Spleen (tissue), 11 donors: ENCODE results near the gene ZBTB34. TPM values are rescaled to one million over a fixed set of nuclear protein-coding genes. Genes with fewer than 3 reads are reported as not detected.
A peak's percentile ranks its signal among the peaks of the same experiment; 100 is the strongest.

Experiments used
- DNase-seq: peaks from one replicate; pipeline ENCODE4 v3.0.0-alpha.2; 2020
- H3K27ac ChIP-seq, 8 donors: fragments of 200-600 bp; sonication (generic) in 7 of 8; 1 replicate in 4 of 8; 2 replicates in 4 of 8; pipeline versions ENCODE4 v1.5.0 to v1.8.0; 2016 to 2021; ENCODE audit warnings: inconsistent platforms in 4 of 8, mild to moderate bottlenecking in 4 of 8, moderate library complexity in 1 of 8
- H3K27me3 ChIP-seq, 7 donors: fragments of 200-600 bp; sonication (generic) in 6 of 7; replicated peaks in 1 of 7; 1 replicate in 4 of 7; 2 replicates in 3 of 7; pipeline versions ENCODE4 v1.5.0 to v1.8.0; 2016 to 2021; ENCODE audit warnings: inconsistent platforms in 3 of 7, mild to moderate bottlenecking in 1 of 7
- H3K36me3 ChIP-seq, 6 donors: fragments of 200-600 bp; sonication (generic) in 5 of 6; 1 replicate in 4 of 6; 2 replicates in 2 of 6; pipeline versions ENCODE4 v1.5.0 to v1.8.0; 2016 to 2021; ENCODE audit warnings: inconsistent platforms in 2 of 6
- H3K4me1 ChIP-seq, 6 donors: fragments of 200-600 bp; sonication (generic) in 5 of 6; 1 replicate in 3 of 6; 2 replicates in 3 of 6; pipeline versions ENCODE4 v1.5.0 to v1.8.0; 2016 to 2021; ENCODE audit warnings: inconsistent platforms in 3 of 6
- H3K4me3 ChIP-seq, 8 donors: fragments of 200-600 bp; sonication (generic) in 7 of 8; 1 replicate in 4 of 8; 2 replicates in 4 of 8; pipeline versions ENCODE4 v1.5.0 to v1.8.0; 2016 to 2021; ENCODE audit warnings: inconsistent platforms in 4 of 8, mild to moderate bottlenecking in 4 of 8, moderate library complexity in 2 of 8
- H3K9me3 ChIP-seq, 8 donors: fragments of 200-600 bp; sonication (generic) in 7 of 8; 1 replicate in 4 of 8; 2 replicates in 4 of 8; pipeline versions ENCODE4 v1.5.0 to v1.8.0; 2016 to 2021; ENCODE audit warnings: inconsistent platforms in 4 of 8
- CTCF ChIP-seq, 11 experiments: fragments of 200-600 bp in 7 of 11; fragments of 450-650 bp in 4 of 11; sonication (generic) in 4 of 11; IDR thresholded peaks in 8 of 11; conservative IDR thresholded peaks in 3 of 11; 1 replicate in 7 of 11; 2 replicates in 4 of 11; pipeline versions ENCODE4 v1.4.0 to v1.8.0; 2016 to 2021; ENCODE audit warnings: antibody characterized with exemption in 11 of 11, inconsistent platforms in 4 of 11, mild to moderate bottlenecking in 1 of 11
- POLR2A ChIP-seq, 3 donors: fragments of 450-650 bp; IDR thresholded peaks; one replicate each; pipeline ENCODE4 v1.5.1; 2017; ENCODE audit warnings: antibody characterized with exemption in 3 of 3, mild to moderate bottlenecking in 1 of 3
- POLR2AphosphoS5 ChIP-seq, 3 donors: sonication (generic); formaldehyde crosslinking; IDR thresholded peaks; one replicate each; pipeline ENCODE4 v1.5.1; 2017; ENCODE audit warnings: antibody characterized with exemption in 3 of 3
- WGBS, 5 donors: extraction: QIAGEN DNeasy Blood & Tissue Kit in 3 of 5; methylation state at CpG; one replicate each; pipeline versions ENCODE4 v1.1.5 to v1.1.7; 2013 to 2018; 5-methylcytosine and 5-hydroxymethylcytosine counted together
- intact Hi-C: fragments of 100-400 bp; cut with DNase I; formaldehyde crosslinking; loops from one replicate; pipeline ENCODE4 v1.15.0; 2023; ENCODE audit warnings: low total_unique reads
- polyA plus RNA-seq, 3 donors: library from polyadenylated mRNA; stranded (reverse); fragments of 200-250 nt; gene quantifications; one replicate each; pipeline ENCODE4 v1.2.1, GENCODE V29; 2013
- total RNA-seq, 7 donors: library from RNA; depleted of rRNA in 3 of 7; stranded (reverse); fragments of >200 nt in 3 of 7; fragmentation: NEBNext Ultra II Directional in 4 of 7; extraction: Animal tissue kit (Norgen Biotek cat#: 25700) in 4 of 7; gene quantifications; one replicate each; pipeline versions ENCODE4 v1.1.0 to v1.2.1, GENCODE V29; 2016 to 2021
- donor health status: healthy with polysubstance abuse.
- donor health status: DM: no; HTN: no; CAD: no; lungs with moderate emphysema.
- donor health status: DM: no; HTN: no; CAD: no.
- donor health status: Bipolar disorder and iron deficiency.
- donor health status: healthy.
- donor health status: DM: no; HTN: no; CAD: no.
- donor health status: DM: yes; HTN: yes; CAD: no.

Gene ZBTB34
- total and polyA plus RNA-seq, 10 donors, result 2.1 to 28.9 (median 15.1) TPM

DNA sequence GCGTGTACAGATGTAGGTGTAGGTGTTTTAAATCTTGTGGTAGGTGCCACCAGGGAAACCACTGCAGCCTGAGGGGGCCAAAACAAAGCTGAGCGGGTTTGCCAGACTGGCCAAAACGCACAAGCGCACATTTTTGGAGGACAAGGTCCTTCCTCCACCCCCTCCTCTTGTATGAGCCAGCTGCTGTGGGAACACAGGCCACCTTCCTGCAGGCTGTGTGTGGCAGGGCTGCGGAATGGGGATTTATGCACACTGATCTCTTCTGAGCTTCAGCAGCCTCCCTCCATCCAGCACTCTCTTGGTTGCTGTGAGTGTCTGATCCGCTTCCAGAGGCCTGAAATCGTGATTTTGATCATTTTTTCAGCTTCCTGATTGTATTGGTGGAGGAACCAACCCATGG is 33.2 kb upstream of the ZBTB34 start:
- Histone ChIP-seq H3K27me3 (no peaks in the 10 kb centered on the region), H3K27ac (no peak overlapping the region), H3K36me3 (peaks cover 0 to 89% (median 7%) of the 10 kb centered on the region in 6 donors), H3K9me3 (no peaks in the 10 kb centered on the region), H3K4me3 (no peak overlapping the region), H3K4me1 (peaks cover 0 to 10% (median 0%) of the 10 kb centered on the region in 6 donors)
- DNase-seq, result no peak
- WGBS, 5 donors, result 89 to 98% (median 94%) methylated on average over 7 of the region's 7 CpGs
- no peak for TF ChIP-seq POLR2AphosphoS5 (IDR thresholded peaks at IDR 0.05)
- TF ChIP-seq CTCF (IDR thresholded peaks at IDR 0.05 in 8 of 11, conservative IDR thresholded peaks at IDR 0.05 in 3 of 11), result no peak
- no peak for TF ChIP-seq POLR2A (IDR thresholded peaks at IDR 0.05)
- intact Hi-C loops, result no loop called here

DNA sequence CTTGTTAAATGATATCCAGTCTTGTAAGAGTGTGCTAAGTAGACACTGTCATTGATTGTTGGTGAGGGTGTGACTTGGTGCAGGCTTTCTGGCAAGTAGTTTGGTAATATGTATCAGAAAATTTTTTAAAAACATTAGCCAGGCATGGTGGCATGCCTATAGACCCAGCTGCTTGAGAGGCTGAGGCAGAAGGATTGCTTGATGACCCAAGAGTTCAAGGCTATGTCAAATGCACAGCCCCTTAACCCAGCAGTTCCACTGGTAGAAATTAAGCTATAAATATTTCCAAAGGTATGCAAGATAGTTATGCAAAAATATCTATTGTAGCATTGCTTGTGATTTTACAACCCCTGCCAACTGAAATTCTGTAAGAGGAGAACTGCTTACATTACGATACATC is 31.4 kb upstream of the ZBTB34 start:
- Histone ChIP-seq H3K9me3 (no peaks in the 10 kb centered on the region), H3K36me3 (peaks cover 6 to 89% (median 25%) of the 10 kb centered on the region in 6 donors), H3K27me3 (no peaks in the 10 kb centered on the region), H3K4me1 (peaks cover 0 to 15% (median 6%) of the 10 kb centered on the region in 6 donors), H3K27ac (no peak overlapping the region), H3K4me3 (no peak overlapping the region)
- intact Hi-C loops, result no loop called here
- TF ChIP-seq POLR2AphosphoS5 (IDR thresholded peaks at IDR 0.05), result no peak
- TF ChIP-seq CTCF (IDR thresholded peaks at IDR 0.05 in 8 of 11, conservative IDR thresholded peaks at IDR 0.05 in 3 of 11), result no peak
- no peak for TF ChIP-seq POLR2A (IDR thresholded peaks at IDR 0.05)
- no peak for DNase-seq
- WGBS, 5 donors, result 90 to 94% (median 91%) methylated on average over 1 of the region's 1 CpG

- no peak for DNase-seq
- 86 to 93% (median 89%) methylated on average over 3 of the region's 3 CpGs for WGBS, 5 donors
- peaks cover 6 to 89% (median 25%) of the 10 kb centered on the region in 6 donors for H3K36me3 ChIP-seq
These were observed 29.6 kb upstream of the ZBTB34 start for GRCh38 chr9:126830827-126831226.

GRCh38 chr9:126832440-126832839 is 28.0 kb upstream of the ZBTB34 start:
- H3K27ac ChIP-seq, result peak overlapping the region in 7 of 8 donors; percentile 43 to 74 (median 66)
- H3K36me3 ChIP-seq, result peaks cover 6 to 89% (median 24%) of the 10 kb centered on the region in 6 donors
- WGBS, 5 donors, result 80 to 90% (median 82%) methylated on average over 9 of the region's 9 CpGs
- DNase-seq, result no peak
- H3K9me3 ChIP-seq, result no peaks in the 10 kb centered on the region
- peaks cover 0 to 18% (median 6%) of the 10 kb centered on the region in 6 donors for H3K4me1 ChIP-seq
- intact Hi-C loops, result no loop called here
- no peak overlapping the region for H3K4me3 ChIP-seq
- H3K27me3 ChIP-seq, result no peaks in the 10 kb centered on the region
- TF ChIP-seq POLR2AphosphoS5 (IDR thresholded peaks at IDR 0.05) (no peak), POLR2A (IDR thresholded peaks at IDR 0.05) (no peak), CTCF (IDR thresholded peaks at IDR 0.05 in 8 of 11, conservative IDR thresholded peaks at IDR 0.05 in 3 of 11) (no peak)

More at GRCh38 chr9:126830827-126831226, 29.6 kb upstream of the ZBTB34 start:
- intact Hi-C loops, result no loop called here
- H3K9me3 ChIP-seq, result no peaks in the 10 kb centered on the region
- H3K4me1 ChIP-seq, result peaks cover 0 to 18% (median 6%) of the 10 kb centered on the region in 6 donors
- no peak for TF ChIP-seq POLR2AphosphoS5 (IDR thresholded peaks at IDR 0.05)
- no peak for TF ChIP-seq CTCF (IDR thresholded peaks at IDR 0.05 in 8 of 11, conservative IDR thresholded peaks at IDR 0.05 in 3 of 11)
- no peak for TF ChIP-seq POLR2A (IDR thresholded peaks at IDR 0.05)
- H3K27ac ChIP-seq, result peak overlapping the region in 1 of 8 donors; percentile 62
- no peaks in the 10 kb centered on the region for H3K27me3 ChIP-seq
- no peak overlapping the region for H3K4me3 ChIP-seq
